Liver (tissue), 3 donors: Measurements from ENCODE around the gene PPFIA4.

ENCODE experiments used
- ATF3 ChIP-seq: IDR thresholded peaks from 2 replicates; pipeline ENCODE4 v1.6.1; 2016; ENCODE audit warnings: antibody characterized with exemption
- FOXA1 ChIP-seq: IDR thresholded peaks from 2 replicates; pipeline ENCODE4 v1.6.1; 2016; ENCODE audit warnings: antibody characterized with exemption
- GABPA ChIP-seq, 2 donors: IDR thresholded peaks in 1 of 2; conservative IDR thresholded peaks in 1 of 2; 2 replicates each; pipeline ENCODE4 v1.6.1; 2016; ENCODE audit warnings: antibody characterized with exemption in 2 of 2, mild to moderate bottlenecking in 1 of 2, moderate library complexity in 1 of 2
- HNF4G ChIP-seq: IDR thresholded peaks from 2 replicates; pipeline ENCODE4 v1.6.1; 2016; ENCODE audit warnings: antibody characterized with exemption
- MAX ChIP-seq: IDR thresholded peaks from 2 replicates; pipeline ENCODE4 v1.6.1; 2016; ENCODE audit warnings: antibody characterized with exemption
- NR2F2 ChIP-seq: IDR thresholded peaks from 2 replicates; pipeline ENCODE4 v1.6.1; 2016; ENCODE audit warnings: antibody characterized with exemption
- RAD21 ChIP-seq, 2 donors: IDR thresholded peaks; 2 replicates each; pipeline ENCODE4 v1.6.1; 2016; ENCODE audit warnings: antibody characterized with exemption in 2 of 2, mild to moderate bottlenecking in 2 of 2
- RXRA ChIP-seq, 2 donors: IDR thresholded peaks; 2 replicates each; pipeline ENCODE4 v1.6.1; 2017 to 2018; ENCODE audit warnings: antibody characterized with exemption in 2 of 2, mild to moderate bottlenecking in 1 of 2
- SP1 ChIP-seq: IDR thresholded peaks from 2 replicates; pipeline ENCODE4 v1.6.1; 2018; ENCODE audit warnings: antibody characterized with exemption, mild to moderate bottlenecking
- TAF1 ChIP-seq: conservative IDR thresholded peaks from 2 replicates; pipeline ENCODE4 v1.6.1; 2016; ENCODE audit warnings: antibody characterized with exemption, mild to moderate bottlenecking
- YY1 ChIP-seq: IDR thresholded peaks from 2 replicates; pipeline ENCODE4 v1.6.1; 2016; ENCODE audit warnings: antibody characterized with exemption, mild to moderate bottlenecking
- TF ChIP-seq, protein P1 (sequence below): fragments of 150-350 bp; IDR thresholded peaks from 2 replicates; pipeline ENCODE4 v1.5.1; 2017; ENCODE audit warnings: improper control_type of control experiment, low read depth, low read length; ENCODE audit not compliant: missing input control
- TF ChIP-seq, protein P2 (sequence below): IDR thresholded peaks from 2 replicates; pipeline ENCODE4 v1.6.1; 2016; ENCODE audit warnings: antibody characterized with exemption, mild to moderate bottlenecking
- TF ChIP-seq, protein P3 (sequence below): IDR thresholded peaks from 2 replicates; pipeline ENCODE4 v1.6.1; 2016; ENCODE audit warnings: antibody characterized with exemption
- donor health status: healthy.
- donor health status: healthy.

DNA sequence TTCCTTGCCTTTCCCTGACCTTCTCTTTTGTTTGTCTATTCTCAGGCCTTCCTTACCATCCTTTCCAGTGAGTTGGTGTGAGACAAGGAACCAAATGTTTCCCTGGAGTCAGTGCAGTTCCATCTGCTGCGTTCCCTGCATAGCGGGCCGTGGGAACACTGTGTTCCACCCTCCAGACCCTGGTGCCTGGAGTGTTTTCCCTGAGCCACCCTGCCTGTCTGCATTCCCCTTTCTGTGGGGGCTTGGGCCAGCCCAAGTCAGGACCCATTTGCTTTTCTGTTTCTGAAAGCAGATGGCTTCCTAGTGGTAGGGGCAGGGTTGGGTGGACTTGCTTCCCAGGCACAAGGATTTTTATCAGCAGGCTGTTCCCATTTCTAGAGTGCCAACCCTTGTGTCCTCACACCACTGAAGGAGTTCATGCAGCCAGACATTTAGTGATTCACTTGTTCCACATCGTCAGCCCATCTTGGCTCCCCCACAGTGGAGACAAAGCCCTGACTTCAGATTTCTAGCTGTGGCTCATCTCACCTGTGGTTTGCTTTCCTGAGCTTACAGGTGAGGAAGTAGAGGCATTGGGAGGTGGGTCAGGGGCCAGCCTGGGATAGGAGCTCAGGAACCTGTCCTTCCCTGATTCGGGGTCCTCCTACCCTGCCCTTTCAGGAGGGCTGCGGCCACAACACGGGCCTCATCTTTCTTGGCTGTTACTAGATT lies 73.7 kb downstream of the PPFIA4 start:
- TF ChIP-seq GABPA (IDR thresholded peaks at IDR 0.05 in 1 of 2, conservative IDR thresholded peaks at IDR 0.05 in 1 of 2) (no peak), NR2F2 (no peak), MAX (no peak), YY1 (no peak), ATF3 (no peak), SP1 (no peak), TAF1 (no peak), HNF4G (no peak), RXRA (IDR thresholded peaks at IDR 0.05) (no peak), RAD21 (IDR thresholded peaks at IDR 0.05) (no peak), FOXA1 (no peak)
- TF ChIP-seq, protein P1, sequence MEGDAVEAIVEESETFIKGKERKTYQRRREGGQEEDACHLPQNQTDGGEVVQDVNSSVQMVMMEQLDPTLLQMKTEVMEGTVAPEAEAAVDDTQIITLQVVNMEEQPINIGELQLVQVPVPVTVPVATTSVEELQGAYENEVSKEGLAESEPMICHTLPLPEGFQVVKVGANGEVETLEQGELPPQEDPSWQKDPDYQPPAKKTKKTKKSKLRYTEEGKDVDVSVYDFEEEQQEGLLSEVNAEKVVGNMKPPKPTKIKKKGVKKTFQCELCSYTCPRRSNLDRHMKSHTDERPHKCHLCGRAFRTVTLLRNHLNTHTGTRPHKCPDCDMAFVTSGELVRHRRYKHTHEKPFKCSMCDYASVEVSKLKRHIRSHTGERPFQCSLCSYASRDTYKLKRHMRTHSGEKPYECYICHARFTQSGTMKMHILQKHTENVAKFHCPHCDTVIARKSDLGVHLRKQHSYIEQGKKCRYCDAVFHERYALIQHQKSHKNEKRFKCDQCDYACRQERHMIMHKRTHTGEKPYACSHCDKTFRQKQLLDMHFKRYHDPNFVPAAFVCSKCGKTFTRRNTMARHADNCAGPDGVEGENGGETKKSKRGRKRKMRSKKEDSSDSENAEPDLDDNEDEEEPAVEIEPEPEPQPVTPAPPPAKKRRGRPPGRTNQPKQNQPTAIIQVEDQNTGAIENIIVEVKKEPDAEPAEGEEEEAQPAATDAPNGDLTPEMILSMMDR = no peak
- TF ChIP-seq, protein P2, sequence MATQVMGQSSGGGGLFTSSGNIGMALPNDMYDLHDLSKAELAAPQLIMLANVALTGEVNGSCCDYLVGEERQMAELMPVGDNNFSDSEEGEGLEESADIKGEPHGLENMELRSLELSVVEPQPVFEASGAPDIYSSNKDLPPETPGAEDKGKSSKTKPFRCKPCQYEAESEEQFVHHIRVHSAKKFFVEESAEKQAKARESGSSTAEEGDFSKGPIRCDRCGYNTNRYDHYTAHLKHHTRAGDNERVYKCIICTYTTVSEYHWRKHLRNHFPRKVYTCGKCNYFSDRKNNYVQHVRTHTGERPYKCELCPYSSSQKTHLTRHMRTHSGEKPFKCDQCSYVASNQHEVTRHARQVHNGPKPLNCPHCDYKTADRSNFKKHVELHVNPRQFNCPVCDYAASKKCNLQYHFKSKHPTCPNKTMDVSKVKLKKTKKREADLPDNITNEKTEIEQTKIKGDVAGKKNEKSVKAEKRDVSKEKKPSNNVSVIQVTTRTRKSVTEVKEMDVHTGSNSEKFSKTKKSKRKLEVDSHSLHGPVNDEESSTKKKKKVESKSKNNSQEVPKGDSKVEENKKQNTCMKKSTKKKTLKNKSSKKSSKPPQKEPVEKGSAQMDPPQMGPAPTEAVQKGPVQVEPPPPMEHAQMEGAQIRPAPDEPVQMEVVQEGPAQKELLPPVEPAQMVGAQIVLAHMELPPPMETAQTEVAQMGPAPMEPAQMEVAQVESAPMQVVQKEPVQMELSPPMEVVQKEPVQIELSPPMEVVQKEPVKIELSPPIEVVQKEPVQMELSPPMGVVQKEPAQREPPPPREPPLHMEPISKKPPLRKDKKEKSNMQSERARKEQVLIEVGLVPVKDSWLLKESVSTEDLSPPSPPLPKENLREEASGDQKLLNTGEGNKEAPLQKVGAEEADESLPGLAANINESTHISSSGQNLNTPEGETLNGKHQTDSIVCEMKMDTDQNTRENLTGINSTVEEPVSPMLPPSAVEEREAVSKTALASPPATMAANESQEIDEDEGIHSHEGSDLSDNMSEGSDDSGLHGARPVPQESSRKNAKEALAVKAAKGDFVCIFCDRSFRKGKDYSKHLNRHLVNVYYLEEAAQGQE = no peak
- TF ChIP-seq, protein P3, sequence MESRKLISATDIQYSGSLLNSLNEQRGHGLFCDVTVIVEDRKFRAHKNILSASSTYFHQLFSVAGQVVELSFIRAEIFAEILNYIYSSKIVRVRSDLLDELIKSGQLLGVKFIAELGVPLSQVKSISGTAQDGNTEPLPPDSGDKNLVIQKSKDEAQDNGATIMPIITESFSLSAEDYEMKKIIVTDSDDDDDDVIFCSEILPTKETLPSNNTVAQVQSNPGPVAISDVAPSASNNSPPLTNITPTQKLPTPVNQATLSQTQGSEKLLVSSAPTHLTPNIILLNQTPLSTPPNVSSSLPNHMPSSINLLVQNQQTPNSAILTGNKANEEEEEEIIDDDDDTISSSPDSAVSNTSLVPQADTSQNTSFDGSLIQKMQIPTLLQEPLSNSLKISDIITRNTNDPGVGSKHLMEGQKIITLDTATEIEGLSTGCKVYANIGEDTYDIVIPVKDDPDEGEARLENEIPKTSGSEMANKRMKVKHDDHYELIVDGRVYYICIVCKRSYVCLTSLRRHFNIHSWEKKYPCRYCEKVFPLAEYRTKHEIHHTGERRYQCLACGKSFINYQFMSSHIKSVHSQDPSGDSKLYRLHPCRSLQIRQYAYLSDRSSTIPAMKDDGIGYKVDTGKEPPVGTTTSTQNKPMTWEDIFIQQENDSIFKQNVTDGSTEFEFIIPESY = no peak
